ENCODE data around the gene SERPINA4.
"Not testable (repeated sequence)": the region's sequence is repeated elsewhere in the genome, so short reads cannot be mapped to it uniquely, and the experiment has no call there.

Gene SERPINA4

GRCh38 chr14:94569381-94570001 lies 8.2 kb downstream of the SERPINA4 start:
- no peak for DNase-seq (ENCODE audit: low read depth in 2 of 2)

- DNase-seq (ENCODE audit: low read depth in 2 of 2): no peak
Observed at GRCh38 chr14:94570002-94570400, 8.8 kb downstream of the SERPINA4 start.

GRCh38 chr14:94570440-94570839 lies 9.2 kb downstream of the SERPINA4 start:
- no peak for DNase-seq (ENCODE audit: low read depth in 2 of 2)

GRCh38 chr14:94571395-94571794 lies 10.2 kb downstream of the SERPINA4 start:
- DNase-seq (ENCODE audit: low read depth in 2 of 2): no peak

- no peak for DNase-seq (ENCODE audit: low read depth in 2 of 2)
Observed at GRCh38 chr14:94571950-94572349, 10.7 kb downstream of the SERPINA4 start.

- DNase-seq (ENCODE audit: low read depth in 2 of 2): no peak
Observed at GRCh38 chr14:94572637-94573303, 11.5 kb downstream of the SERPINA4 start.

GRCh38 chr14:94573475-94574277 lies 12.4 kb downstream of the SERPINA4 start:
- no peak for DNase-seq (ENCODE audit: low read depth in 2 of 2)

GRCh38 chr14:94574336-94574735 lies 13.1 kb downstream of the SERPINA4 start:
- DNase-seq (ENCODE audit: low read depth in 2 of 2): no peak

- DNase-seq (ENCODE audit: low read depth in 2 of 2): no peak
Observed at GRCh38 chr14:94575730-94576585, 14.7 kb downstream of the SERPINA4 start.

- DNase-seq (ENCODE audit: low read depth in 2 of 2): not testable (repeated sequence)
Observed at GRCh38 chr14:94577472-94577871, 16.2 kb downstream of the SERPINA4 start.

GRCh38 chr14:94578712-94579111 lies 17.5 kb downstream of the SERPINA4 start:
- no peak for DNase-seq (ENCODE audit: low read depth in 2 of 2)

GRCh38 chr14:94581127-94581999 lies 20.1 kb downstream of the SERPINA4 start, which contains the start of gene SERPINA5:
TSS of gene SERPINA5 (plus strand) at chr14:94581426. CDS start at chr14:94587363, 5,937 bp downstream.
- no peak for DNase-seq (ENCODE audit: low read depth in 2 of 2)

- DNase-seq (ENCODE audit: low read depth in 2 of 2): no peak
Observed at GRCh38 chr14:94582199-94582750, 21.0 kb downstream of the SERPINA4 start.

GRCh38 chr14:94582851-94583250 lies 21.6 kb downstream of the SERPINA4 start:
- no peak for DNase-seq (ENCODE audit: low read depth in 2 of 2)

- DNase-seq (ENCODE audit: low read depth in 2 of 2): no peak
Observed at GRCh38 chr14:94583557-94583956, 22.3 kb downstream of the SERPINA4 start.

- DNase-seq (ENCODE audit: low read depth in 2 of 2): no peak
Observed at GRCh38 chr14:94584591-94585280, 23.5 kb downstream of the SERPINA4 start.

- no peak for DNase-seq (ENCODE audit: low read depth in 2 of 2)
Observed at GRCh38 chr14:94586635-94587034, 25.4 kb downstream of the SERPINA4 start.

GRCh38 chr14:94588311-94588710 lies 27.1 kb downstream of the SERPINA4 start:
- no peak for DNase-seq (ENCODE audit: low read depth in 2 of 2)

- DNase-seq (ENCODE audit: low read depth in 2 of 2): no peak
Observed at GRCh38 chr14:94591073-94591472, 29.8 kb downstream of the SERPINA4 start.

GRCh38 chr14:94591871-94592270 lies 30.6 kb downstream of the SERPINA4 start:
- DNase-seq (ENCODE audit: low read depth in 2 of 2): no peak

Measured in stimulated activated CD8-positive, alpha-beta memory T cell treated with anti-CD3 and anti-CD28 coated beads, Interleukin-7, amount 100 ng/mL, for 1 hour (primary cell).